Kidney epithelial cell (primary cell): ENCODE data around the gene GNG7. TPM values are rescaled to one million over a fixed set of nuclear protein-coding genes. Genes with fewer than 3 reads are reported as not detected.

Experiments
- DNase-seq: peaks from one replicate; pipeline ENCODE4 v3.0.0-alpha.2; 2010; ENCODE audit warnings: low read depth
- H3K27me3 ChIP-seq: 2 replicates; pipeline ENCODE4 v1.6.0; 2011; ENCODE audit warnings: low read length; ENCODE audit not compliant: control insufficient read depth, insufficient read depth
- H3K36me3 ChIP-seq: 2 replicates; pipeline ENCODE4 v1.5.1; 2011; ENCODE audit warnings: low read length; ENCODE audit not compliant: control insufficient read depth, insufficient read depth
- H3K4me3 ChIP-seq: 2 replicates; pipeline ENCODE4 v1.5.1; 2011; ENCODE audit warnings: low read depth, mild to moderate bottlenecking, control low read depth, low read length
- CTCF ChIP-seq: IDR thresholded peaks from 2 replicates; pipeline ENCODE4 v1.5.1; 2011; ENCODE audit warnings: mild to moderate bottlenecking, moderate library complexity, low read length, control low read depth, inconsistent platforms; ENCODE audit not compliant: insufficient read depth, poor library complexity, severe bottlenecking
- total RNA-seq: library from RNA; depleted of rRNA; stranded (reverse); fragments of >200 nt; gene quantifications from 2 replicates; pipeline ENCODE4 v1.2.3, GENCODE V29; 2015

GNG7 gene
- total RNA-seq, 1 donor from 2014 or later, result 0.33 TPM

DNA sequence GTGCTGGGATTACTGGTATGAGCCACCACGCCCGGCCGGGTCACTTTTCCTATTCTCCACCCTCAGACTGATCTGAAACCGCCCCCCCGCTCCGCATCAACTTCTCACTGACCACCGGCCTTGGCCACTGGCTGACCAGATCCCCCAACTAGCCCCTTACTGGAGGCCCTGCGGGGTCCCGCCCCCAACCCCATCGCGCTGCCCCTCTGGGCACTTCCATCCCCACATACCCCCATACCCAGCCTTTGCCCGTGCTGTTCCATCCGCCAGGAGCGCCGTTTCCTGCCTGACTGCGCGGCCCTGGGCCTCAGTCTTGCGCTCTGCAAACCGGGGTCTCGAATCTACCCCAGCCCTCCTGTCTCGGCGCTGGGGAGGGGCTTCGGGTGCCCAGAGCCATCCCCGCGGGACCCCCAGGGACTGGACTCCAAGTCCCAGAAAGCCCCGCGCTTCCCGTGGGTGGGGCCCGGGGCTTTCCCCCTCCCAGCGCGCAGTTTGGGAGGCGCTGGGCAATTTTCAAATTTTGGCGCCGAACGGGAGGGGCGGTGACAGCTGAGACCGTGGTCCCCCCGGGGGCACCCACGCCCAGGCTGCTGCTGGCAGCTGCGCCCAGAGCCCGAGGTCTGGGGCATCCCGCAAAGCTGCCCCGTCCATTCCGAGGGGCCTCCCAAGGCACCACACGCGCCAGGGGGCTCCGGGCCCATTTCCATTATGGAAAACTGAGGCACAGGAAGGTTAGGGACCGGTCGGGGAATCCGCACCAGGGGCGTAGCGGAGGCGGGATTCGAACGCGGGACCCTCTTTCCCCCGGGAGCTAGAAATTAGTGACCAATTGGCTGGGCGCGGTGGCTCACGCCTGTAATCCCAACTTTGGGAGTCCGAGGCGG, 240.5 kb downstream of the GNG7 start:
- Histone ChIP-seq H3K27me3 (no peaks in the 10 kb centered on the region), H3K36me3 (no peaks in the 10 kb centered on the region), H3K4me3 (peak overlapping the region; percentile 64)
- DNase-seq, result no peak
- peak; percentile 30 for TF ChIP-seq CTCF

Other genes starting within 250 kb of the GNG7 start
- gene LMNB2, start 245.7 kb downstream of the GNG7 start, total RNA-seq, result 72.9 and 73.4 TPM in 2 replicates
- 99.6 and 106 TPM in 2 replicates for gene GADD45B, start 226.6 kb downstream of the GNG7 start, total RNA-seq
- 3.1 and 5.3 TPM in 2 replicates for gene DIRAS1, start 18.7 kb upstream of the GNG7 start, total RNA-seq
- gene SLC39A3, start 37.3 kb upstream of the GNG7 start, total RNA-seq, result 59.6 TPM in 2 replicates
- 70.7 and 80.2 TPM in 2 replicates for gene SGTA, start 80.6 kb upstream of the GNG7 start, total RNA-seq
- gene THOP1, start 82.8 kb upstream of the GNG7 start, total RNA-seq, result 79.0 and 85.9 TPM in 2 replicates
- gene ZNF554, start 117.2 kb upstream of the GNG7 start, total RNA-seq, result 3.9 and 4.5 TPM in 2 replicates
- 5.9 and 7.4 TPM in 2 replicates for gene ZNF555, start 138.8 kb upstream of the GNG7 start, total RNA-seq
- 0.07 TPM in 1 of 2 replicates, not detected in the other for gene ZNF556, start 164.6 kb upstream of the GNG7 start, total RNA-seq
- 1.6 and 3.0 TPM in 2 replicates for gene ZNF57, start 198.2 kb upstream of the GNG7 start, total RNA-seq
- 3.1 and 5.0 TPM in 2 replicates for gene ZNF77, start 242.3 kb upstream of the GNG7 start, total RNA-seq